ENCODE results near the gene CIROP. TPM values are rescaled to one million over a fixed set of nuclear protein-coding genes. Genes with fewer than 3 reads are reported as not detected.
A peak's percentile ranks its signal among the peaks of the same experiment; 100 is the strongest.

CIROP gene
- total RNA-seq, 2 experiments from 2014 or later = not detected

DNA sequence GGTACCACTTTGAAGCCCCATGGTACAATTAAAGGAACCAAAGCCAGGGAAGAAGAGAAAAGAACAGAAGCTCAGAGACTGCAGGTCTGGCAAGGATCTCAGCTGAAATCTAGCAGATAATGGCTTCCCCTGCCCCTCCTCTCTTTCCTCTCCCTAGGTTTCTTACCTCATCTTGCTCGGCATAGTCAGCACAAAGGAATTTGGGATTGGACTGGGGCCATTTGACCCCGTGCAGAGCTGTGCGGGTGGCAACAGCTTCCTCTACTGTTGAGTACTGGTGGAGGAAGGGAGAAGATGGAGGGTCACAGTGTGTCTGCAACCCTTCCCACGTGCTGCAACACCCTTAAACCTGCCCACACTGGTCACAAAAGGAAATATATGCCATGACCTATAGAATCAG, 42.8 kb downstream of the CIROP start:
- Histone ChIP-seq H3K27ac (ENCODE audit: low read depth in 1 of 2, low read length in 2 of 2) (no peak overlapping the region), H3K4me3 (ENCODE audit: low read length) (no peak overlapping the region), H3K9me3 (ENCODE audit: control insufficient read depth in 1 of 2, insufficient read depth in 1 of 2, low read length in 2 of 2) (no peaks in the 10 kb centered on the region), H3K4me1 (ENCODE audit: insufficient read depth, low read length) (peaks cover 10% of the 10 kb centered on the region), H3K36me3 (ENCODE audit: insufficient read depth, low read length) (peaks cover 76% of the 10 kb centered on the region), H3K27me3 (ENCODE audit: control insufficient read depth in 1 of 2, insufficient read depth in 2 of 2, low read length in 2 of 2) (no peaks in the 10 kb centered on the region)
- H3K27me3 Mint-ChIP-seq = no peaks in the 10 kb centered on the region
- intact Hi-C loops (cut with DNase I, micrococcal nuclease) = no loop called here
- no peak for ATAC-seq (ENCODE audit: poor library complexity)
- H3K4me3 Mint-ChIP-seq = no peak overlapping the region
- POLR2A ChIA-PET = interaction anchor here (0.9 kb wide), 2 partner anchors 9 to 105 kb away, joined by 3 read pairs; partner anchors contain the start of gene HAUS4
- H3K4me1 Mint-ChIP-seq (ENCODE audit: low read depth) = peaks cover 11% of the 10 kb centered on the region
- TF ChIP-seq CTCF (IDR thresholded peaks at IDR 0.05) = no peak
- H3K9me3 Mint-ChIP-seq = no peaks in the 10 kb centered on the region
- no peak overlapping the region for H3K27ac Mint-ChIP-seq
- H3K36me3 Mint-ChIP-seq (ENCODE audit: low read depth) = peaks cover 85% of the 10 kb centered on the region
- DNase-seq = no peak
- CTCF ChIA-PET = interaction anchor here (0.7 to 2.7 kb wide), 4 partner anchors 15 to 492 kb away, joined by 3 to 9 read pairs (median 4); no protein-coding TSS in a partner anchor

- no peak overlapping the region for H3K27ac Mint-ChIP-seq
- H3K27me3 Mint-ChIP-seq = no peaks in the 10 kb centered on the region
- no peak for TF ChIP-seq CTCF (IDR thresholded peaks at IDR 0.05)
- ATAC-seq (ENCODE audit: poor library complexity) = no peak
- intact Hi-C loops (cut with DNase I, micrococcal nuclease) = no loop called here
- ChIA-PET CTCF (interaction anchor here (1.0 to 4.8 kb wide), 4 partner anchors 8 to 74 kb away, joined by 4 to 136 read pairs (median 8); no protein-coding TSS in a partner anchor), POLR2A (interaction anchor here (0.9 to 1.4 kb wide), 2 partner anchors 11 to 74 kb away, joined by 3 to 6 read pairs; no protein-coding TSS in a partner anchor)
- DNase-seq = no peak
- H3K36me3 Mint-ChIP-seq (ENCODE audit: low read depth) = peaks cover 81% of the 10 kb centered on the region
- Histone ChIP-seq H3K9me3 (ENCODE audit: control insufficient read depth in 1 of 2, insufficient read depth in 1 of 2, low read length in 2 of 2) (no peaks in the 10 kb centered on the region), H3K36me3 (ENCODE audit: insufficient read depth, low read length) (peaks cover 63% of the 10 kb centered on the region), H3K27me3 (ENCODE audit: control insufficient read depth in 1 of 2, insufficient read depth in 2 of 2, low read length in 2 of 2) (no peaks in the 10 kb centered on the region), H3K27ac (ENCODE audit: low read depth in 1 of 2, low read length in 2 of 2) (peak overlapping the region in 1 of 2 donors; percentile 26), H3K4me1 (ENCODE audit: insufficient read depth, low read length) (peaks cover 23% of the 10 kb centered on the region), H3K4me3 (ENCODE audit: low read length) (no peak overlapping the region)
- no peaks in the 10 kb centered on the region for H3K9me3 Mint-ChIP-seq
- peaks cover 20% of the 10 kb centered on the region for H3K4me1 Mint-ChIP-seq (ENCODE audit: low read depth)
- H3K4me3 Mint-ChIP-seq = no peak overlapping the region
Observed at GRCh38 chr14:23060536-23061260, 44.1 kb downstream of the CIROP start.

GRCh38 chr14:23058654-23059504, 45.9 kb downstream of the CIROP start:
- Histone ChIP-seq H3K27ac (ENCODE audit: low read depth in 1 of 2, low read length in 2 of 2) (no peak overlapping the region), H3K4me3 (ENCODE audit: low read length) (no peak overlapping the region), H3K36me3 (ENCODE audit: insufficient read depth, low read length) (peaks cover 46% of the 10 kb centered on the region), H3K9me3 (ENCODE audit: control insufficient read depth in 1 of 2, insufficient read depth in 1 of 2, low read length in 2 of 2) (no peaks in the 10 kb centered on the region), H3K27me3 (ENCODE audit: control insufficient read depth in 1 of 2, insufficient read depth in 2 of 2, low read length in 2 of 2) (no peaks in the 10 kb centered on the region), H3K4me1 (ENCODE audit: insufficient read depth, low read length) (peaks cover 24% of the 10 kb centered on the region)
- intact Hi-C loops (cut with DNase I, micrococcal nuclease) = loop anchor here (1.0 to 5.0 kb wide), 3 partner anchors 64 to 487 kb away; no protein-coding TSS in a partner anchor
- H3K4me3 Mint-ChIP-seq = peak overlapping the region; percentile 71
- CTCF ChIA-PET = interaction anchor here (0.9 to 4.8 kb wide), 20 partner anchors 8 to 502 kb away, joined by 3 to 136 read pairs (median 6); partner anchors contain the start of genes ACIN1, AJUBA, C14orf119 and PSMB5
- no peak for ATAC-seq (ENCODE audit: poor library complexity)
- TF ChIP-seq CTCF (IDR thresholded peaks at IDR 0.05) = no peak
- peaks cover 63% of the 10 kb centered on the region for H3K36me3 Mint-ChIP-seq (ENCODE audit: low read depth)
- POLR2A ChIA-PET = interaction anchor here (0.6 to 2.5 kb wide), 15 partner anchors 10 to 489 kb away, joined by 3 to 42 read pairs (median 5); partner anchors contain the start of genes ACIN1, AJUBA, C14orf119 and HAUS4
- H3K4me1 Mint-ChIP-seq (ENCODE audit: low read depth) = peaks cover 18% of the 10 kb centered on the region
- H3K27ac Mint-ChIP-seq = peak overlapping the region; percentile 59
- peak in 1 of 14 experiments; percentile 34 for DNase-seq
- no peaks in the 10 kb centered on the region for H3K27me3 Mint-ChIP-seq
- H3K9me3 Mint-ChIP-seq = no peaks in the 10 kb centered on the region

Data from CD4-positive, alpha-beta T cell (primary cell).